Ramos (cell line): ENCODE measurements around the gene CDH4.
"Not testable (repeated sequence)": the region's sequence is repeated elsewhere in the genome, so short reads cannot be mapped to it uniquely, and the experiment has no call there.

ENCODE experiments used
- in situ Hi-C: fragments of 300-500 bp; cut with MboI; formaldehyde crosslinking; loops from one replicate; pipeline ENCODE4 v1.14.3; 2022; ENCODE audit warnings: low sequenced_read_pairs; ENCODE audit not compliant: unreplicated experiment

The CDH4 gene

GRCh38 chr20:61848851-61849250, 596.8 kb downstream of the CDH4 start:
- in situ Hi-C loops: no loop called here

GRCh38 chr20:61849376-61849775, 597.3 kb downstream of the CDH4 start:
- in situ Hi-C loops: no loop called here

GRCh38 chr20:61849822-61850221, 597.8 kb downstream of the CDH4 start:
- in situ Hi-C loops: no loop called here

GRCh38 chr20:61850457-61850856, 598.4 kb downstream of the CDH4 start:
- in situ Hi-C loops: no loop called here

GRCh38 chr20:61850926-61851900, 599.2 kb downstream of the CDH4 start:
- in situ Hi-C loops: no loop called here

- in situ Hi-C loops: no loop called here
These were observed 600.4 kb downstream of the CDH4 start for GRCh38 chr20:61852268-61853072.

GRCh38 chr20:61853073-61854005, 601.3 kb downstream of the CDH4 start:
- in situ Hi-C loops: no loop called here

GRCh38 chr20:61854538-61854937, 602.5 kb downstream of the CDH4 start:
- in situ Hi-C loops: not testable (repeated sequence)

- in situ Hi-C loops: no loop called here
These were observed 603.2 kb downstream of the CDH4 start for GRCh38 chr20:61855286-61855685.

- in situ Hi-C loops: no loop called here
These were observed 604.8 kb downstream of the CDH4 start for GRCh38 chr20:61856626-61857413.

- in situ Hi-C loops: no loop called here
These were observed 605.3 kb downstream of the CDH4 start for GRCh38 chr20:61857414-61857775.

GRCh38 chr20:61857884-61858283, 605.8 kb downstream of the CDH4 start:
- in situ Hi-C loops: no loop called here

GRCh38 chr20:61859767-61860166, 607.7 kb downstream of the CDH4 start:
- in situ Hi-C loops: no loop called here

- in situ Hi-C loops: no loop called here
These were observed 608.4 kb downstream of the CDH4 start for GRCh38 chr20:61860260-61860987.

GRCh38 chr20:61861054-61861841, 609.2 kb downstream of the CDH4 start:
- in situ Hi-C loops: no loop called here

GRCh38 chr20:61861858-61862257, 609.8 kb downstream of the CDH4 start:
- in situ Hi-C loops: no loop called here

- in situ Hi-C loops: no loop called here
These were observed 610.8 kb downstream of the CDH4 start for GRCh38 chr20:61862881-61863280.

GRCh38 chr20:61864481-61864880, 612.4 kb downstream of the CDH4 start:
- in situ Hi-C loops: no loop called here
